H54 (cell line): ENCODE results near the gene YOD1.
A peak's percentile ranks its signal among the peaks of the same experiment; 100 is the strongest.

Experiments
- DNase-seq: peaks from one replicate; pipeline ENCODE4 v3.0.0; 2011; ENCODE audit warnings: low spot score, mixed read lengths; ENCODE audit not compliant: insufficient read length
- FAIRE-seq: peaks from 3 replicates; lab custom pipeline; 2011; peaks lifted over from hg19 to GRCh38; lab: Jason Lieb, UNC
- POLR2A ChIP-seq: IDR thresholded peaks from 2 replicates; pipeline ENCODE4 v1.6.1; 2011; ENCODE audit warnings: low read depth, mild to moderate bottlenecking, low read length

Gene YOD1

DNA sequence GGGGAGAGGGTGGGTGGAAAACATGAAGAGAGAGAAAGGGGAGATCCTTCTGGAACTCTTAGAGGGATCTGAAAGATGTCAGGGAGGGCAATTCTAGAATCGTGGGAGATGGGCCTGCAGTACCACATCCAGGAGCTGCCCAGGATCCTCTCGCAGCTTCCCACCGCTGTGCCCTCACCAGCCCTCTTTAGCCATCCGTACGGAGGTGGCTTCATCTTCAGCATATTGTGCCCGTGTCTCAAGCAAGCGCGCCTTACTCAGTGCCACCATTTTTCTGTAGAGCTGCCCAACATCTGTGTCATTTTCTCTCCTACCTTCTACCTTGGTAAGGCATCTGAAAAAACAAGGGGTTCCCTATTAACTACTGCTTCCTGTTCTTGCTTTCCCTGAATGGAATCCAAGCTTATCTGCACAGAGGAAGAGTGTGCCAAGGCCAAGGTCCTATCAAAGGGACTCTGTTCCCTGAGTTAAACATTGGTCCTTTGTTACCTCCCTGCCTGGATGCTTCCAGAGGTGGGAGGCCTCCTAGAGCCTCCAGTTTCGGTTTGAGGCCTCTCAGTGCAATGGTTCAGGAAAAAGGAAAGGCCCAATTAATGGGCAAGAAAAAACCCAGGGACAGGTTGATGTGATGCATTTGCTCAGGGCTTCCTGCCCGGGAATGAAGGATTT, 41.7 kb downstream of the YOD1 start:
- TF ChIP-seq POLR2A: no peak
- DNase-seq (no peak), FAIRE-seq (no peak)

- FAIRE-seq (peak; percentile 71), DNase-seq (peak; percentile 53)
Measured at GRCh38 chr1:207007352-207008033, 43.5 kb downstream of the YOD1 start.

DNA sequence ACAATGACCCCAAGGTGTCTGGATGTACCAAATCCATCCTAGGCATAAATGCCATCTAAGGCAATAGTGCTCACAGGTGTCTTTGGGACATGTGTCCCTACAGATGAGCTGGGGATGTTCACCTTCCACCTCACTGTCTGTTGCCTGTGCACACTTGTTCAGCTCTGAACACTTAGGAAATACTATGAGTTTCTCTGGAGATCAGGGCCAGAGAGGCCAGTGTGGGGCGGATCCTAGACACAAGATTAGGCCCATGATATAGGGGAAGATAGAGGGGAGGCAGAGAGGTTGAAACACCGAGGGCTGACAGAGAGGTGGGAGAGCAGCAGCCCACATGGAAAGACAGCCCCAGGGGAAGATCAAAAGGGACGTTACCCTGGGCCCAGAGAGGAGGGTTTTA, 44.1 kb downstream of the YOD1 start:
- DNase-seq: no peak
- FAIRE-seq: no peak

More at GRCh38 chr1:207007352-207008033, 43.5 kb downstream of the YOD1 start:
- TF ChIP-seq POLR2A: no peak

GRCh38 chr1:207006083-207006482, 44.9 kb downstream of the YOD1 start:
- DNase-seq (no peak), FAIRE-seq (no peak)
- TF ChIP-seq POLR2A: no peak

More for the DNA sequence above, 44.1 kb downstream of the YOD1 start:
- no peak for TF ChIP-seq POLR2A

DNA sequence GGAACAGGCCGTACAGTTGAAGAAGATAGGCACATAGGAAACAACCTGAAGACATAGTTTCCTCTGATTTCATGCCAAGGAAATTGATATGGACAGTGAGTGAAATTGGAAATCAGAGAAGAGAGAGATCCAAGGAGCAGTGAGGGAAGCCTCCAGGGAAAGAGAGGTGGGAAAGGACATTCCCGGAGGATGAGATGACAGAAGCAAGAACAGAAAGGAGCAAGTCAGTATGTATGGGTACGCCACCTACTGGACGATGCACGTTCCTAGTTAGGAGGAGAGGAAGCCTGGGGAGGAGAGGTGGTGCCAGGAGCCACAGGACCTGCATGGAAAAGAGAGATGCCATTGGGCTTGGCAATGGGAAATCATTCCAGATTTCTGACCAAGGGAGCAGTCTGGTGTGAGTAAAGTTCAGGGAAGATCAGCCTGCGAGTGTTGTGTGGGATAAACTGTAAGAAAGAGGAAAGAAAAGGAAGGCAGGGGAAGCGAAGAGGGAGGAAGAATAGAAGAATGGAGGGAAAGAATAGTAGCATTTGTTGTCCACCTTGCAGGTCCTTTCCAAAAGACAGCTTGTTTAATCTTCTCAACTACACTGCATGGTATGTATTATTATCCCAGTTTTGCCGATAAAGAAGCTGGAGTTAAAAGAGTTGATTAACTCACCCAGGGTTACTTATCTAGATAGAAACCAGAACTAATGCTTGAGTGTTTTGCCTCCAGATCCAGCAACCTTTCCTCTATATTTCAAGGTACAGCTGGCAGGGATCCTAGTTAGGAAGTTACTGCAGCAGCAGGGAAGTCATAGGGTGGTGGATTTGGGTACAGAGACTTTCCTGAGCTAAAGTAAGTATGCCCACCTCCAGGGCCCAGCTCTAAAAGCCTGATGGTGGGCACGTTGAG, 45.8 kb downstream of the YOD1 start:
- DNase-seq (peak; percentile 55), FAIRE-seq (no peak)
- TF ChIP-seq POLR2A: no peak

DNA sequence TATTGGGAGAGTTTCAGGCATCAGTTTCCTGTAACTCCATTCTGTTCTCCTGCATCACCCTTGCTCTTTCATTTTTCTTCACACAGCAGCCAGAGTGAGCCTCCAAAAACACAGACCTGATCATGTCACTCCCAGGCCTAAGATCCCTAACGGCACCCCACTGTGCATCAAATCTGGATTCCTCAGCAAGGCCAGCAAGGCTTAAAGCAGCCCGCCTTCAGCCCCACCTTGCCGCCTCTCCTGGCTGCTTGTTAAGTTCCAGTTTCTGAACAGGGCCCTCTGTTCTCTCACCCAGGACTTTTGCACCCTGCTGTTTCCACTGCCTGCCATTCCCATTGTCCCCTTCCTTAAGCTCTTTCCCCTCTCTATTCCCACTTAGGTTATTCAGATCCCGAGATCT, 47.8 kb downstream of the YOD1 start:
- TF ChIP-seq POLR2A: no peak
- FAIRE-seq (no peak), DNase-seq (no peak)

DNA sequence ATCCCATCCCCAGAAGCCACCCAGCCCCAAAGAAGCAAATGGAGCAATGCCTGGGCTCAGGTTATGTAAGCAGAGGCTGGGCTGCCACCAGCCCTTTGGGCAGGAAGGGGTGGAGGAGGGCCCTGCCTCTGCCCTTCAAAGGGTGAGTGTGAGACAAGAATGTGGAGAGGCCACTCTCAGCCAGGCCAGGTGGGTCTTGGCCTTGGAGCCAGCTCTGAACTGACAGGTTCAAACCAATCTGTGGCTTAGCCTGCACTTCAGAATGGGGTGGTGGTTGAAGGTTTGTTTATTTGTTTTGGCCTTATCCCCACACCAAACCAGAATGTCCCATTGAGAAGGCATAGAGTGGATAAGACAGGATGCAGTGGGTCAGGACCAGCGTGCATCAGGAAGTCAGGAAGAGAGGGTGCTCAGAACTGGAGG, 48.3 kb downstream of the YOD1 start:
- TF ChIP-seq POLR2A: no peak
- no peak for FAIRE-seq
- no peak for DNase-seq

DNA sequence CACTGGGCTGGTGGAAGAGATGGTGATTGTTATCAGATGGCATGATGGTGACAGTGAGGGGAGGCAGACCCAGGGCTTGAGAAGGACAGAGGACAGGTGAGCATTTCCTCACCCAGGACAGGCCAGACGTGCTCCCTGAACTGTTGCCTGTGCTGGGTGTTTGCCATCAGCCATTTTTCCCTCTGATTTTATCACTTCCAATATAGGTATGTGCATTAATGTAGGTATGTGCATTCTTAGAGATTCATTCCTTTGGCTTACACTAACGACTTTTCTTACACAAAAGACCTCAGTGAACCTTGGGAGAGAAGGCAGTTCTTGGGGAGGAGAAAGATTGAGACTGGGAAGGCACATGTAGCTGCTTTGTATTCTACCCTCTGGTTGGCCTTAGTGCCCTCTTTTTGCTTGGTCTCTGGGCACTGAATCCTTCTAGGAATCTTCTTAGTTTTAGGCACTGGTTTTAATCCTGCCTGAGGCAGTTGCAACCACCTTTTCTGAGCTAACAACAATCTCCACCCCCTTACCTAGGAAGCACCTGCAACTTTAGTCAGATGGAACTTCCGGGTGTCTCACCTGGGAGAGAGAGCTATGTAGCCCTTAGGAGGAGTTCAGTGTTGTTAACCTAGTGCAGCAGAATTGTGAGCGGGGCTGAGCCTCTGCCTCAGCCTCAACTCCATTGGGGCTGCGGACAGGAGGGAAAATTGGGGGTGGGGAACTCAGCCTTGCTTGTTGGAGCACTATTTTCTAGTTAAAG, 49.3 kb downstream of the YOD1 start:
- TF ChIP-seq POLR2A: no peak
- FAIRE-seq: no peak
- no peak for DNase-seq

DNA sequence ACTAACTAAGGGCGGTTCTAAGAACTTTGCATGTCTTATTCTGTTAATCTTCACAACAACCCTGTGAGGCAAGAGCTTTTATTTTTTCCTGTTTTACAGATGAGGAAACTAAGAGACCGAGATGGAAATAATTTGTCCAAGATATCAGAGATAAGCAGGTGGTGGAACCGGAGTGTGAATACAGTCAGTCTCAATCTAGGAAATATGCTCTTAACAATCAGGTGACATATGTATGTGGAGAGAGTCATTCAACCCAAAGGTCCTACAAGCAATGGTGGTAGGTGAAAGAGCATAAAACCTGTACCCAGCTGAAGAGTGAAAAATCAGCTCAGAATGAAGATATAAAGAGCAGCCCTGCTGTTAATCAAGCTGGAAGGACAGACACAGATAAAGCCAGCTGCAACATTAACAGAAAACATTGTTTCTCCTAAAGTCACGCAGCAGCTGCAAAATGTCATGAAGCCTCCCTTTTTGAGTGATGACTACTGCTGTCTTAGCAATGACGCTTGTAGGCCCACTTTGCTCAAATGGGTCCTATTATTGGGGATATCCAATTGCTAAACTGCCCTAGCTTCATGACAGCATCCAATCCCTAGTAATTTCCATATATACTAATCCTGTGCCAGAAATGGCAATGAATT, 50.2 kb downstream of the YOD1 start:
- FAIRE-seq: no peak
- no peak for DNase-seq
- no peak for TF ChIP-seq POLR2A

DNA sequence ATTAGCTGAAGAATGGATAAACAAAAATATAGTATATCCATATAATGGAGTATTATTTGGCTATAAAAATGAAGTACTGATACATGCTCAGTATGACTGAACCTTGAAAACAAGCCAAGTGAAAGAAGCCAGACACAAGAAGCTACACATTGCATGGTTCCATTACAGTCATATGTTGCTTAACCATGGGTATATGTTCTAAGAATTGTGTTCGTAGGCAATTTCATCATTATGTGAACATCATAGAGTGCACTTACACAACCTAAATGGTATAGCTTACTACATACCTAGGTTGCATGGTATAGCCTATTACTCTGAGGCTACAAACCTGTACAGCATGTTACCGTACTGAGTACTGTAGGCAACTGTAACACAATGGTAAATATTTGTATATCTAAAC, 52.2 kb downstream of the YOD1 start:
- TF ChIP-seq POLR2A: no peak
- no peak for DNase-seq
- FAIRE-seq: no peak
